GM15510 (cell line): Measurements from ENCODE around the gene CITED1.

Experiments
- POLR2A ChIP-seq: IDR thresholded peaks from 3 replicates; pipeline ENCODE4 v1.6.1; 2011; ENCODE audit warnings: borderline replicate concordance; ENCODE audit not compliant: insufficient read length; ENCODE audit errors: extremely low read depth

Gene CITED1

GRCh38 chrX:72296991-72297390, 8.7 kb downstream of the CITED1 start:
- TF ChIP-seq POLR2A, result no peak

GRCh38 chrX:72295745-72296144, 10.0 kb downstream of the CITED1 start:
- no peak for TF ChIP-seq POLR2A

DNA sequence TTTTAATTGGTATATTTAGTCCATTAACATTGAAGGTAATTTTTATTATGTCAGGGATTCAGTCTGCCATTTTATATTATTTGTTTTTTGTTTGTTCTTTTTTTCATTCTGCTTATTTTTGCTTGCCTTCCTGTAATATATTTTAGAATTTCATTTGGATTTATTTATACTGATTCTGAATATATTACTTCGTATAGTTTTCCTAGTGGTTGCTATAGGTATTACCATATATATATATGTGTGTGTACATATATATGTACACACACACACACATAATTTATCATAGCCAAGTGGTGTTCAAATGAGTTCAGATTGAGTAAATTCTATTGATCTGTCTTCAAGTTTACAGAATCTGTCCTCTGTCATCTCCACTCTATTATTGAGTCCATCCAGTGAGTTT, 11.2 kb downstream of the CITED1 start:
- TF ChIP-seq POLR2A, result no peak

DNA sequence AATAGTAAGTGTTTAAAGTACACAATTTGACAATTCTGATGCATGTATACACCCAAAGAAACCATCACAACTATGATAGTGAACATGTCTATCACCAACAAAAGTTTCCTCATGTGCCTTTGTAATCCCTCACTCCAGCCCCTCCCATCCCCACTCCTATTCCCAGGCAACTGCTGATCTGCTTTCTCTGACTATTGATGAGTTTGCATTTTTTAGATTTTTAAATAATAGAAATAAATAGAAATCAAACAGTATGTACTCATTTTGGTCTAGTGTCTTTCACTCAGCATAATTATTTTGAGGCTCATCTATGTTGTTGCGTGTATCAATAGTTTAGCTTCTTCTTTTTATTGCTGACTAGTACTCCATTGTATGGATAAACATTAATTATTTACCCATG, 23.4 kb downstream of the CITED1 start:
- TF ChIP-seq POLR2A, result no peak

GRCh38 chrX:72280321-72280845, 25.3 kb downstream of the CITED1 start:
- TF ChIP-seq POLR2A, result no peak

DNA sequence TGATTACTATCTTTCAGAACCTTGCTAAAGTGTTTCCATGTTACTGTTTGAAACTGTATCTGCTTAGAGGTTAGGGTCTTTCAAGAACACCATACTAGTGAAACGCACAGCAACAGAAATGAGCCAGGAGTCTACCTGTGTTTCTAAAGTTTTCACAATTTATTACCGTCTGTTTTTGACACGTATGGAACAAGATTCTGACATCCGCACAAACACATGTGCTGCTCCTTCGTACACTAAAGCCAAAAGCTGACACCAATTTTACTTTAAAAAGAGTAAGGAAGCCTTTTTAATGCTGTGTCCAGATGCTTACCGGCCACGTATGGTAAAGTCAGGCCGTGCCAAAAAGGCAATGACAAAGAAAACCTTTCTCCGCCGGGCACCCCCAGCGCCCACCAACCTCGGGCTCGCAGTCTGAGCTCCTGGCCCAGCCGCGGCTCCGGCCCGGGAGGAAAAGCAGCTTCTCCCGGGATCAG, 29.2 kb downstream of the CITED1 start:
- no peak for TF ChIP-seq POLR2A

- no peak for TF ChIP-seq POLR2A
Observed at GRCh38 chrX:72274526-72274925, 31.2 kb downstream of the CITED1 start.

GRCh38 chrX:72273718-72274117, 32.0 kb downstream of the CITED1 start:
- no peak for TF ChIP-seq POLR2A

DNA sequence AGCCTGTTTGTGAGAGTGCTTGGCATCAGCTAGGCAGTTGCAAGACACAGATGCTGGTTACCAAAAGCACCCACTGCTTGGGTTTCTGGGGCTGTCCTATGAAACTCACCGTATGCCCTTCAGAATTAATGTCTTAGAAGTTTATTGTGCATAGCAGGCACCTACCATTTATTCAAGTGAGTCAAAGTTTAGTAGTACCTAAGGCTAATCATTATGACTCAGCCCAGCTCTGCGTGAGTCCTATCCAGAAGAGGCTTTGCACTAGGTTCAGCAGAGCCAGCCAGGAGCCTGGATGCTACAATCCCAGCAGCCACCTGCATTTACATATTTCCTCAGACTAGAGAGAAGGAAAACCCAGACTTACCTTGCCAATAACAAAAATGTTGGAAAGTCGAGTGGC, 32.8 kb downstream of the CITED1 start:
- no peak for TF ChIP-seq POLR2A

GRCh38 chrX:72271812-72272211, 33.9 kb downstream of the CITED1 start:
- TF ChIP-seq POLR2A, result no peak

GRCh38 chrX:72271091-72271788, 34.5 kb downstream of the CITED1 start:
- TF ChIP-seq POLR2A, result no peak

DNA sequence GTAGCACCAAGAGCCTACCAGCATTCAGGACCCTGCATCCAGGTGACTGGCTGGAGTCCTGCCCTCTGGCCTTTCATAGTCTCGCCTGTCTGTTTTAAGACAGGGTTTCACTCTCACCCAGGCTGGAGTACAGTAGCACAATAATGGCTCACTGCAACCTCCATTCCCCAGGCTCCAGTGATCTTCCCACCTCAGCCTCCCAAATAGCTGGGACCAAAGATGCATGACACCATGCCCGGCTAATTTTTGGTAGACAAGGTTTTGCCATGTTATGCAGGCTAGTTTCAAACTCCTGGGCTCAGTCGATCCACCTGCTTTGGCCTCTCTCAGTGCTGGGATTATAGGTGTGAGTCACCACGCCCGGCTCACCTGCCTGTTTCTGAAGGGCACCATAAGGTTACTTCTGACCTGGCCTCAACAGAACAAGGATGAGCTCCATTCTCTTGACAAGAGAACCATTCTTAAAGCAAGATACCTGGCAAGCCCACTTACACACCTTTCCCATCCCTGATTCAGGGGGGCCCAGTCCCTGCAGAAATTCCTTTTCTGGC, 35.3 kb downstream of the CITED1 start:
- TF ChIP-seq POLR2A, result no peak

- TF ChIP-seq POLR2A, result no peak
Observed at GRCh38 chrX:72269671-72270251, 36.0 kb downstream of the CITED1 start.

DNA sequence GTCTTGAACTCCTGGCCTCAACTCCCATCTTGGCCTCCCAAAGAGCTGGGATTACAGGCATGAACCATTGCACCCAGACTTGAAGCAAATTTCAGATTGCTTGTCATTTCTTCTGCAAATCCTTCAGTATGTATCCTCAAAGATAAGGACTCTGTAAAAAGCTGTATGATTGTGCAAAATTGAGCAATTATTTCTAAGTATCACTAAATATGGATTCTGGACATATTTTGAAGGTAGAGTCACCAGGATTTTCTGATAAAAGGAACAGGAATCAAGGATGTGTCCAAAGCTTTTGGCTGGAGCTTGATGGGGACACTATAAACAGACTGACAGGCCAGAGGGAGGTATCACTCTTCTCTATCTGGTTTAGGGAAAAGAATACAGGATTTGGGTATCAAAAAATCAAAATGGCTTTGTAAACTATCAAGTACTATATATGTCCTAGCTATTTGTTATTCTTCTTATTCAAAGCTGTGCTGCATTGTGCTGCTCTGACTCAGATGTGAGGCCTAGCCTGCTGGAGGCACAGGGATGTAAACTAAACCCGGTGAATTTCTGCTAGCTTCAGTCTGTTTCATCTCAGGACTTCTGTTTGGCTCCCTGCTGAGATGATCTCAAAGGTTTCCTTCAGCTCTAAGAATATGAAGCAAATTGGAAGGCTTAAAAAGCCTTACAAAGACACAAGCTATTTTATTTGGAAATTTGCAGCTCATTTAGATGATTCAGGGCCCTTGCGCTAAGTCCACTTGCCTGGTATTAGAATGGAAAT, 36.9 kb downstream of the CITED1 start:
- TF ChIP-seq POLR2A, result no peak

GRCh38 chrX:72265263-72265662, 40.5 kb downstream of the CITED1 start:
- no peak for TF ChIP-seq POLR2A
